OCI-LY1 (cell line): ENCODE data around the gene MTMR1.

Source experiments
- H2AFZ ChIP-seq: fragments of 200-600 bp; sonication (generic), shearing (Covaris generic); 2 replicates; pipeline ENCODE4 v1.6.0; 2014; ENCODE audit warnings: antibody characterized with exemption, mild to moderate bottlenecking, low read length
- H3F3A ChIP-seq: fragments of 200-600 bp; sonication (generic), shearing (Covaris generic); 2 replicates; pipeline ENCODE4 v1.6.0; 2014; ENCODE audit warnings: mild to moderate bottlenecking, antibody characterized with exemption, low read length, moderate library complexity; ENCODE audit not compliant: insufficient read depth
- H3K27ac ChIP-seq: fragments of 200-600 bp; sonication (generic); 2 replicates; pipeline ENCODE4 v1.5.1; 2014; ENCODE audit warnings: low read length, mixed run types, mild to moderate bottlenecking, low read depth; ENCODE audit not compliant: poor library complexity, severe bottlenecking
- H3K27me3 ChIP-seq: fragments of 200-600 bp; sonication (generic); 2 replicates; pipeline ENCODE4 v1.6.0; 2014; ENCODE audit warnings: antibody characterized with exemption, mild to moderate bottlenecking, low read length, moderate library complexity; ENCODE audit not compliant: insufficient read depth
- H3K36me3 ChIP-seq: fragments of 200-600 bp; sonication (generic); 2 replicates; pipeline ENCODE4 v1.6.1; 2014; ENCODE audit warnings: mild to moderate bottlenecking, antibody characterized with exemption, low read length, moderate library complexity, mixed read lengths; ENCODE audit not compliant: insufficient read depth
- H3K4me1 ChIP-seq: fragments of 200-600 bp; sonication (generic); 2 replicates; pipeline ENCODE4 v1.5.1; 2014; ENCODE audit warnings: mild to moderate bottlenecking, low read length, moderate library complexity; ENCODE audit not compliant: insufficient read depth, severe bottlenecking
- H3K4me2 ChIP-seq: fragments of 200-600 bp; sonication (generic), shearing (Covaris generic); 2 replicates; pipeline ENCODE4 v1.6.1; 2014; ENCODE audit warnings: low read length
- H3K4me3 ChIP-seq: fragments of 200-600 bp; sonication (generic); 2 replicates; pipeline ENCODE4 v1.5.1; 2014; ENCODE audit warnings: low read length, low read depth, mild to moderate bottlenecking, mixed read lengths; ENCODE audit not compliant: poor library complexity, severe bottlenecking
- H3K79me2 ChIP-seq: fragments of 200-600 bp; shearing (Covaris generic); 2 replicates; pipeline ENCODE4 v1.6.1; 2016; ENCODE audit warnings: mixed run types, low read length, mixed read lengths; ENCODE audit not compliant: insufficient read depth
- H3K9ac ChIP-seq: fragments of 200-600 bp; sonication (generic), shearing (Covaris generic); 2 replicates; pipeline ENCODE4 v1.6.1; 2014; ENCODE audit warnings: mild to moderate bottlenecking, low read length, mixed read lengths
- H3K9me2 ChIP-seq: fragments of 200-600 bp; sonication (generic), shearing (Covaris generic); 2 replicates; pipeline ENCODE4 v1.6.1; 2014; ENCODE audit warnings: low read depth, mild to moderate bottlenecking, low read length, mixed read lengths
- H3K9me3 ChIP-seq: fragments of 200-600 bp; shearing (Covaris generic); 2 replicates; pipeline ENCODE4 v1.6.1; 2014; ENCODE audit warnings: low read length, mixed read lengths
- H4K20me1 ChIP-seq: fragments of 200-600 bp; sonication (generic), shearing (Covaris generic); 2 replicates; pipeline ENCODE4 v1.6.0; 2016; ENCODE audit warnings: mild to moderate bottlenecking, low read length; ENCODE audit not compliant: insufficient read depth
- CTCF ChIP-seq: fragments of 200-600 bp; sonication (generic), shearing (Covaris generic); IDR thresholded peaks from 2 replicates; pipeline ENCODE4 v1.5.1; 2017; ENCODE audit warnings: mild to moderate bottlenecking, antibody characterized with exemption, low read length, moderate library complexity, mixed read lengths
- EZH2 ChIP-seq: fragments of 200-600 bp; sonication (generic), shearing (Covaris generic); IDR thresholded peaks from 2 replicates; pipeline ENCODE4 v1.8.0; 2017; ENCODE audit warnings: borderline replicate concordance, mixed run types, mild to moderate bottlenecking, antibody characterized with exemption, low read length, moderate library complexity, mixed read lengths

Gene MTMR1

GRCh38 chrX:150651906-150652305, 41.3 kb upstream of the MTMR1 start:
- Histone ChIP-seq H3K4me3 (no peak overlapping the region), H2AFZ (no peak overlapping the region), H3K27ac (no peak overlapping the region), H3K79me2 (no peaks in the 10 kb centered on the region), H3K9me2 (no peaks in the 10 kb centered on the region), H3K4me2 (no peak overlapping the region), H3K4me1 (no peaks in the 10 kb centered on the region), H3K9ac (no peak overlapping the region), H3F3A (no peaks in the 10 kb centered on the region), H3K36me3 (no peaks in the 10 kb centered on the region), H4K20me1 (no peaks in the 10 kb centered on the region), H3K27me3 (no peaks in the 10 kb centered on the region), H3K9me3 (no peaks in the 10 kb centered on the region)
- TF ChIP-seq EZH2 (no peak), CTCF (no peak)

GRCh38 chrX:150655788-150656187, 37.4 kb upstream of the MTMR1 start:
- Histone ChIP-seq H3K4me1 (no peaks in the 10 kb centered on the region), H3K9me3 (no peaks in the 10 kb centered on the region), H3K9me2 (no peaks in the 10 kb centered on the region), H3F3A (no peaks in the 10 kb centered on the region), H3K79me2 (no peaks in the 10 kb centered on the region), H3K9ac (no peak overlapping the region), H3K4me2 (no peak overlapping the region), H2AFZ (no peak overlapping the region), H3K27me3 (no peaks in the 10 kb centered on the region), H3K4me3 (no peak overlapping the region), H3K36me3 (no peaks in the 10 kb centered on the region), H3K27ac (no peak overlapping the region), H4K20me1 (no peaks in the 10 kb centered on the region)
- no peak for TF ChIP-seq CTCF
- no peak for TF ChIP-seq EZH2

- TF ChIP-seq EZH2, result no peak
- TF ChIP-seq CTCF, result no peak
- Histone ChIP-seq H3K9me2 (no peaks in the 10 kb centered on the region), H4K20me1 (no peaks in the 10 kb centered on the region), H3K4me1 (no peaks in the 10 kb centered on the region), H3K36me3 (no peaks in the 10 kb centered on the region), H3K27ac (no peak overlapping the region), H3K9me3 (no peaks in the 10 kb centered on the region), H3K27me3 (no peaks in the 10 kb centered on the region), H3K79me2 (no peaks in the 10 kb centered on the region), H3K4me2 (no peak overlapping the region), H2AFZ (no peak overlapping the region), H3K9ac (no peak overlapping the region), H3K4me3 (no peak overlapping the region), H3F3A (no peaks in the 10 kb centered on the region)
These were observed 30.1 kb upstream of the MTMR1 start for GRCh38 chrX:150663073-150663472.
